Measurements from ENCODE around the gene PFN3.

DNA sequence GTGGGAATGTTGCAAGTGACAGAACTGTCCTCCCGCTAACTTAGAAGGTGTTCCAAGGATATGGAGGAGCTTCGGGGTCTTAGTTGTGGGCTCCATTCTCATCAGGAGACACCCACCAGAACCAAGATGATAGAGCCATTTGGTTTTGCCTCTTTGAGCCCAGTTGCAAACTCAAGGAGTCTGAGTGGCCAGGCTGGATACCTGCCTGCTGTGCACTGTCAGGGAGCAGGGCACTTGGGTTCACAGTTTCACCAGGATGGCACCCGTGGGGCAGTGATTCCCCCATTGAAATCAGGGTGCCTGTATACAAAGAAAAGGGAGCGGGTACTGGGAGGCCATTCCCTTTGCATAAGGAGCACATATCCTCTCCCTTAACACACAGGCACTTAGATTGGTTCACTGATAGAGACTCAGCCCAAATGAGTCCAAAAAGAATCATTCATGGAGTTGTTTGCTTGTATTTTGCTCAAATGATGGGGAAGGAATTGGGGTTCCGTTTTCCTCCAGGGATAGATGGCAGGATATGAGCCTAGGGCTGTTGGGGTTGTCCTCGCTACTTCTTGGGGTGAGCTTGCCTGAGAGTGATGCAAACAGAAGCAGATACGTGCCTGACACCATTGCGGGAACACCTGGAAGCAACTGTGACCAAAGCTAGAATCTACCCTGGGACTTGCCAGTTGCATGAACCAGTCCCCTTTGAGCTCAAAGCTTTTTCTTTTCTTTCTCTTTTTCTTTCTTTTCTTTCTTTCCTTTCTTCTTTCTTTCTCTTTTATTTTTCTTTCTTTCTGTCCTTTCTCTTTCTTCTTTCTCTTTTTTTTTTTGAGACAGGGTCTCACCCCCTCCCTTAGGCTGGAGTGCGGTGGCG is 44.8 kb upstream of the PFN3 start:
- no peak for TF ChIP-seq POLR2A (IDR thresholded peaks at IDR 0.05)
- TF ChIP-seq, protein P1, sequence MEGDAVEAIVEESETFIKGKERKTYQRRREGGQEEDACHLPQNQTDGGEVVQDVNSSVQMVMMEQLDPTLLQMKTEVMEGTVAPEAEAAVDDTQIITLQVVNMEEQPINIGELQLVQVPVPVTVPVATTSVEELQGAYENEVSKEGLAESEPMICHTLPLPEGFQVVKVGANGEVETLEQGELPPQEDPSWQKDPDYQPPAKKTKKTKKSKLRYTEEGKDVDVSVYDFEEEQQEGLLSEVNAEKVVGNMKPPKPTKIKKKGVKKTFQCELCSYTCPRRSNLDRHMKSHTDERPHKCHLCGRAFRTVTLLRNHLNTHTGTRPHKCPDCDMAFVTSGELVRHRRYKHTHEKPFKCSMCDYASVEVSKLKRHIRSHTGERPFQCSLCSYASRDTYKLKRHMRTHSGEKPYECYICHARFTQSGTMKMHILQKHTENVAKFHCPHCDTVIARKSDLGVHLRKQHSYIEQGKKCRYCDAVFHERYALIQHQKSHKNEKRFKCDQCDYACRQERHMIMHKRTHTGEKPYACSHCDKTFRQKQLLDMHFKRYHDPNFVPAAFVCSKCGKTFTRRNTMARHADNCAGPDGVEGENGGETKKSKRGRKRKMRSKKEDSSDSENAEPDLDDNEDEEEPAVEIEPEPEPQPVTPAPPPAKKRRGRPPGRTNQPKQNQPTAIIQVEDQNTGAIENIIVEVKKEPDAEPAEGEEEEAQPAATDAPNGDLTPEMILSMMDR (IDR thresholded peaks at IDR 0.05), result no peak
